ENCODE data around the gene TRPT1.

- TF ChIP-seq CTCF (conservative IDR thresholded peaks at IDR 0.05; ENCODE audit: low read depth in 2 of 2) = no peak
- peak; percentile 97 for TF ChIP-seq POLR2AphosphoS5 (IDR thresholded peaks at IDR 0.05; ENCODE audit: low read depth)
- TF ChIP-seq EZH2phosphoT487 (IDR thresholded peaks at IDR 0.05; ENCODE audit: unreplicated experiment) = no peak
- no peak for TF ChIP-seq EZH2 (IDR thresholded peaks at IDR 0.05; ENCODE audit: low read depth, unreplicated experiment)
- no peak for TF ChIP-seq JUNB (IDR thresholded peaks at IDR 0.05; ENCODE audit: unreplicated experiment)
- no peak for TF ChIP-seq REST (IDR thresholded peaks at IDR 0.05; ENCODE audit: unreplicated experiment)
Measured at GRCh38 chr11:64185175-64185692, 40.8 kb downstream of the TRPT1 start.
